NCI-H524 (cell line): ENCODE results near the gene ATP8B1.
"Not testable (repeated sequence)": the region's sequence is repeated elsewhere in the genome, so short reads cannot be mapped to it uniquely, and the experiment has no call there.

Source experiments
- DNase-seq, 2 experiments: peaks; one replicate each; lab custom pipeline; 2025; lab: John Stamatoyannopoulos, UW

The ATP8B1 gene

GRCh38 chr18:57803103-57803969 lies at the start of gene ATP8B1:
ATP8B1 (minus strand) TSS chr18:57803315; CDS start chr18:57731807, 71,508 bp downstream.
- peak in 1 of 2 experiments; percentile 33 for DNase-seq

DNA sequence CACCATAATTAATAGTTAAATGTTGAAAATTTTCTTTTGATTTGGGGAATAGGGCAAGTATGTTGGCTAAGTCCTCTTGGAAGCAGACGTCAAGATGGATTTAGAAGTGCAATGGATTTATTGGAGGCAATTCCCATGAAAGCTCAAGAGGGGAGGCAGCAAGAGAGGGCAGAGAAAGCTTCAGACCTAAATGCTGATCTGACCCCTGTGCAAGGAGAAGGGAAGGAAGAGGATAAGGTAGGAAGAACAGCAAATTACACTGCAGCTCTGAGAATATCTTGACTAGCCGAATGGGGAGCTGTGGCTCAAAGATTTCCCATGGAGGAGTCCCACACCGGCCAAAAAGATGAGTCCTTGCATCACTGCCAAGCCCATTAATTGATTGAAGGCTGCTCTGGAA lies 46.9 kb upstream of the ATP8B1 start:
- DNase-seq = no peak

DNA sequence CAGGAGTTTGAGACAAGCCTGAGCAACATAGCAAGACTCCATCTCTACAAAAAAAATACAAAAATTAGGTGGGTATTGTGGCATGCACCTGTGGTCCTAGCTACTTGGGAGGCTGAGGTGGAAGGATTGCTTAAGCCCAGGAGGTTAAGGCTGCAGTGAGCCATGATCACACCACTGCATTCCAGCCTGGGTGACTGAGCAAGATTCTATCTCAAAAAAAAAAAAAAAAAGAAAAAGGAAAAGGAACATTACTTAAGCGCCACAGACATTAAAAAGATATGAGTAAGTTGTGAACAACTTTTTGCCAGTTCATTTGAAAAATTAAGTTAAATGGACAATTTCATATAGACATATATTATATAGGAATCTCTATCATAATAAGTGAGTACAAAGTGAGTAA lies 45.3 kb upstream of the ATP8B1 start:
- not testable (repeated sequence) for DNase-seq

GRCh38 chr18:57847431-57847830 lies 44.3 kb upstream of the ATP8B1 start:
- not testable (repeated sequence) for DNase-seq

GRCh38 chr18:57846258-57846657 lies 43.1 kb upstream of the ATP8B1 start:
- no peak for DNase-seq

- no peak for DNase-seq
These were observed 42.5 kb upstream of the ATP8B1 start for GRCh38 chr18:57845605-57846074.

DNA sequence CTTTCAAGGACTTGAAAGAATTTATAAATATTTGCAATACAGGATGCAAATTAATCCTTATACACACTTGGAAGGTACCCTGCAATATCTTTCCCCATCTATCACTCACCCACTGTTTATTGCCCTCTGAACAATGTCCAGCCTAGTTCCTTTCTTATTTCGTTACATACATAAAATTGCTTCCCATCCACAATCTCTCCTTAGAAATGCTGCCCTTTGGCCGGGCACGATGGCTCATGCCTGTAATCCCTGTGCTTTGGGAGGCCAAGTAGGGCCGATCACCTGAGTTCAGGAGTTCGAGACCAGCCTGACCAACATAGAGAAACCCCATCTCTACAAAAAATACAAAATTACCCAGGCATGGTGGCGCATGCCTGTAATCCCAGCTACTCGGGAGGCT lies 41.2 kb upstream of the ATP8B1 start:
- no peak for DNase-seq

DNA sequence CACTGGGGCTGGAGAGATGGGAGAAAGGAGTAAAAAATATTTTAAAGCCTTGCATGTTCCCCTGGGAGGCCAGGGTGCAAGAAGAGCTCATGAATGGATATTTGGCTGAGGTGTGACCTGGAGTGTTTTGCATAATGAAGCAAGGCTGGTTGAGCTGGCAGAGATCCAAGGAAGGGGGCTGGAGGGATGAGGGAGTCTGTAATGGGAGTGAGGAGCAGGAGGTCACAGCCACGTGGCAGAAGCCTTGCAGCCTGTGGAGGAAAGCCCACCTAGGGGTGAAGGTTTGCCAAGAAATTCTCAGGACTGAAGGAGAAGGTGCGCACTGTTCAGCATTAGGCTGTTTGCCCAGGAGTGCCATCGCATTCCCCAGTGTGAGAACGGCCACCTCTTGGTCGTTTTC lies 40.3 kb upstream of the ATP8B1 start:
- peak in 1 of 2 experiments; percentile 37 for DNase-seq

- no peak for DNase-seq
These were observed 38.5 kb upstream of the ATP8B1 start for GRCh38 chr18:57841568-57841967.

DNA sequence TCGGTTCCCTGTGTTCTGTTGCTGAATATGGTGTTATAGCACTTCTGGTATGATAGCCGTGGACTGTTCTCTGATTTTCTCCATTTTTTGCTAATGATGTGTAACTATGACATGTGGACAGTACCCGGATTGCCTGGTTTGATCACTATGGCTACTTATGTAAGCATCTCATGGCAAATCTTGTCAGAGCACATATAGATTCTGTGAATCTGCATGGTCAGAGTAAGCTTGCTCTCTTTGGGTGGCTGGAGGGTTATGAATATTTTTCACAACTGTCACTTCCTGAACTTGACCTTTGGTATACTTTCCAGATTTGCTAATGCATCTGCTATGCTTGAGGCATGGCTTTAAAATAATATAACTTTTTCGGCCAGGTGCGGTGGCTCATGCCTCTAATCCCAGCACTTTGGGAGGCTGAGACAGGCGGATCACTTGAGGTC lies 36.8 kb upstream of the ATP8B1 start:
- no peak for DNase-seq

DNA sequence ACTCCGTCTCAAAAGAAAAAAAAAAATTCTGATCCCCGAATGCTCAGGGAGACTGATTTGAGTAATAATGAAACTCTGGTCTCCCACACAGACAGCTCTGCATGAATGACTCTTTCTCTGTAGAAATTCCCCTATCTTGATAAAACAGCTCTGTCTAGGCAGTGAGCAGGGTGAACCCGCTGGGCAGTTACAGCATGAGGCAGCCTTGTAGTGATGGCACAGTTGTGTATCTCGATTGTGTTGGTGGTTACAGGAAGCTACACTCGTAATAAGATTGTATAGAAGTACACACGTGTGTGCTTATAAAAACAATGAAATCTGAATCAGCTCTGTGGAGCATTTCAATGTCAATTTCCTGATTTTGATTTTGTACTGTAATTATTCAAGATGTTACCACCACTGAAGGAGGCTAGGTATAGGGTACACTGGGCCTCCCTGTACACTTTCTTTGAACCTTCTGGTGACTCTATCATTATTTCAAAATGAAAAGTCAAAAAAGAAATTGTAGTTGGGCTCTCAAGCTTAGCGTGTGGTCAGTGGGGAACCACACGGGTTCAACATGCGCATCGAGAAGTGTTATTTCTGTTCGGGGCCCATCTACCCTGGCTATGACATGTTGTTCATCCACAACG lies 34.9 kb upstream of the ATP8B1 start:
- DNase-seq = no peak

GRCh38 chr18:57836557-57836956 lies 33.4 kb upstream of the ATP8B1 start:
- peak; percentile 86 to 96 for DNase-seq

- no peak for DNase-seq
These were observed 32.8 kb upstream of the ATP8B1 start for GRCh38 chr18:57835904-57836303.

GRCh38 chr18:57834616-57835015 lies 31.5 kb upstream of the ATP8B1 start:
- no peak for DNase-seq

GRCh38 chr18:57833441-57834101 lies 30.5 kb upstream of the ATP8B1 start:
- DNase-seq = no peak

DNA sequence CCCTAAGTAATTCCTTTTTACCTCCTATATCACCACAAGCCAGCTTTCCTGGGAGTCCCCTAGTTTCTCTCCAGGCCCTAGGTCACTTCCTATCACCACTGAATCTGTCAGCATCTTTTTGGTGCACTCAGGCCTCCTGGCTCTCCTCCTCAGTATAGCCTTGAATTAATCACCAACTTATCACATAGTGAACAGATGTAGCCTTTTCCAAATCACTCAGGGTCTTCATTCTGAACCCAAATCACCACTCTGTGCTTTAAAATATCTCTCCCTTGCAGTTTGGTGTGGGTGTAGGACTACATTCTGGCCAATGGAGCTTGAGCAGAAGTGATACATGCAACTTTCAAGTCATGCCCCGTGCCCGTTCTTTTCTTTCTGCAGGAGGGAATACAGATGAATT lies 29.6 kb upstream of the ATP8B1 start:
- DNase-seq = no peak

GRCh38 chr18:57831597-57832377 lies 28.7 kb upstream of the ATP8B1 start:
- no peak for DNase-seq

DNA sequence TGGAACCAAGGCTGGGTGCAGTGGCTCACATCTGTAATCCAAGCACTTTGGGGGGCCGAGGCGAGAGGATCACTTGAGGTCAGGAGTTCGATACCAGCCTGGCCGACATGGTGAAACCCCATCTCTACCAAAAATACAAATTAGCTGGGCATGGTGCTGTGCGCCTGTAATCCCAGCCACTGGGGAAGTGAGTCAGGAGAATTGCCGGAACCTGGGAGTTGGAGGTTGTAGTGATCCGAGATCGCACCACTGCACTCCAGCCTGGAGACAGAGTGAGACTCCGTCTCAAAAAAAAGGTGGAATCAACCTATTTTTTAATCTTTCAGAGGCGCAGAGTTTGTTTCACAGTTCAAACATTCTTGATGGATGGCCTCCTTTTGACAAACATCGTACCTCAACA lies 24.5 kb upstream of the ATP8B1 start:
- no peak for DNase-seq

GRCh38 chr18:57826252-57826651 lies 23.1 kb upstream of the ATP8B1 start:
- DNase-seq = no peak

- not testable (repeated sequence) for DNase-seq
These were observed 17.5 kb upstream of the ATP8B1 start for GRCh38 chr18:57820583-57820982.

GRCh38 chr18:57819671-57820460 lies 16.8 kb upstream of the ATP8B1 start:
- peak in 1 of 2 experiments; percentile 30 for DNase-seq
